CD14-positive monocyte (primary cell): ENCODE measurements around the gene CTNND1. TPM values are rescaled to one million over a fixed set of nuclear protein-coding genes. Genes with fewer than 3 reads are reported as not detected.

Experiments used
- DNase-seq, 3 donors: peaks; one replicate each; pipeline ENCODE4 v3.0.0-alpha.2; 2011 to 2022
- H2AFZ ChIP-seq: 2 replicates; pipeline ENCODE4 v1.6.0; 2012; ENCODE audit warnings: mild to moderate bottlenecking, low read depth, low read length, inconsistent platforms; ENCODE audit not compliant: insufficient read depth, poor library complexity, severe bottlenecking
- H3K27ac ChIP-seq, 2 donors: 1 replicate in 1 of 2; 2 replicates in 1 of 2; pipeline ENCODE4 v1.5.1; 2012 to 2013; ENCODE audit warnings: low read length in 2 of 2, control low read depth in 1 of 2, inconsistent platforms in 1 of 2, low read depth in 1 of 2, mild to moderate bottlenecking in 1 of 2
- H3K27me3 ChIP-seq, 2 donors: one replicate each; pipeline versions ENCODE4 v1.6.0 to v1.6.1; 2011 to 2013; ENCODE audit warnings: low read length in 2 of 2; ENCODE audit not compliant: control insufficient read depth in 2 of 2, insufficient read depth in 2 of 2
- H3K36me3 ChIP-seq, 2 donors: replicated peaks in 1 of 2; 1 replicate in 1 of 2; 2 replicates in 1 of 2; pipeline versions ENCODE4 v1.5.1 to v1.6.1; 2012 to 2013; ENCODE audit warnings: low read length in 2 of 2, control low read depth in 1 of 2, inconsistent platforms in 1 of 2, mild to moderate bottlenecking in 1 of 2; ENCODE audit not compliant: insufficient read depth in 2 of 2, control insufficient read depth in 1 of 2
- H3K4me1 ChIP-seq, 2 donors: 1 replicate in 1 of 2; 2 replicates in 1 of 2; pipeline versions ENCODE4 v1.5.1 to v1.6.1; 2012 to 2013; ENCODE audit warnings: low read length in 2 of 2, control low read depth in 1 of 2, inconsistent platforms in 1 of 2, mild to moderate bottlenecking in 1 of 2, moderate library complexity in 1 of 2; ENCODE audit not compliant: insufficient read depth in 2 of 2, control insufficient read depth in 1 of 2
- H3K4me2 ChIP-seq: replicated peaks from 2 replicates; pipeline ENCODE3; 2012; ENCODE audit warnings: low read length, moderate library complexity, mild to moderate bottlenecking; ENCODE audit not compliant: poor library complexity, severe bottlenecking; ENCODE audit errors: extremely low read depth
- H3K4me3 ChIP-seq, 3 experiments: fragments of 200-600 bp in 1 of 3; sonication (generic) in 1 of 3; replicated peaks in 1 of 3; 1 replicate in 2 of 3; 2 replicates in 1 of 3; pipeline ENCODE4 v1.5.1; 2011 to 2013; ENCODE audit warnings: low read length in 3 of 3, mild to moderate bottlenecking in 3 of 3, control low read depth in 2 of 3, low read depth in 2 of 3, inconsistent platforms in 1 of 3, moderate library complexity in 1 of 3
- H3K79me2 ChIP-seq: 2 replicates; pipeline ENCODE4 v1.6.0; 2012; ENCODE audit warnings: mild to moderate bottlenecking, control low read depth, inconsistent platforms, low read length, moderate library complexity; ENCODE audit not compliant: insufficient read depth
- H3K9ac ChIP-seq: 2 replicates; pipeline ENCODE4 v1.6.0; 2017; ENCODE audit warnings: low read length, mild to moderate bottlenecking; ENCODE audit not compliant: insufficient read depth, poor library complexity, severe bottlenecking
- H3K9me3 ChIP-seq, 2 donors: replicated peaks in 1 of 2; 1 replicate in 1 of 2; 2 replicates in 1 of 2; pipeline versions ENCODE4 v1.5.1 to v1.6.1; 2012 to 2013; ENCODE audit warnings: low read length in 2 of 2, control low read depth in 1 of 2; ENCODE audit not compliant: control insufficient read depth in 1 of 2, insufficient read depth in 1 of 2
- H4K20me1 ChIP-seq: 2 replicates; pipeline ENCODE4 v1.6.0; 2012; ENCODE audit warnings: mild to moderate bottlenecking, low read length, control low read depth, moderate library complexity; ENCODE audit not compliant: insufficient read depth
- H3K27ac Mint-ChIP-seq, 7 donors: one replicate each; pipeline ENCODE4 v1.8.0; 2020; ENCODE audit warnings: mild to moderate bottlenecking in 7 of 7, mixed read lengths in 7 of 7, moderate library complexity in 6 of 7, inconsistent platforms in 2 of 7
- H3K27me3 Mint-ChIP-seq, 3 donors: one replicate each; pipeline ENCODE4 v1.8.0; 2021 to 2022; ENCODE audit warnings: low read depth in 3 of 3, mild to moderate bottlenecking in 3 of 3, mixed read lengths in 3 of 3, moderate library complexity in 3 of 3, inconsistent platforms in 1 of 3
- H3K36me3 Mint-ChIP-seq, 2 donors: one replicate each; pipeline ENCODE4 v1.8.0; 2020; ENCODE audit warnings: mixed read lengths in 2 of 2, inconsistent platforms in 1 of 2, mild to moderate bottlenecking in 1 of 2
- H3K4me1 Mint-ChIP-seq: one replicate; pipeline ENCODE4 v1.8.0; 2020; ENCODE audit warnings: mild to moderate bottlenecking, mixed read lengths
- H3K4me3 Mint-ChIP-seq, 2 donors: one replicate each; pipeline ENCODE4 v1.8.0; 2020; ENCODE audit warnings: mild to moderate bottlenecking in 2 of 2, mixed read lengths in 2 of 2, moderate library complexity in 1 of 2
- H3K9me3 Mint-ChIP-seq, 7 donors: one replicate each; pipeline ENCODE4 v1.8.0; 2020 to 2022; ENCODE audit warnings: mixed read lengths in 7 of 7, mild to moderate bottlenecking in 6 of 7, moderate library complexity in 6 of 7, inconsistent platforms in 2 of 7
- CTCF ChIP-seq: fragments of 200-600 bp; IDR thresholded peaks from one replicate; pipeline ENCODE4 v1.8.0; 2022; ENCODE audit warnings: antibody characterized with exemption, mild to moderate bottlenecking
- WGBS: methylation state at CpG from one replicate; pipeline ENCODE4 v1.1.5; 2013; ENCODE audit warnings: missing lambda C conversion rate; ENCODE audit not compliant: insufficient coverage; 5-methylcytosine and 5-hydroxymethylcytosine counted together
- intact Hi-C, 2 donors: fragments of 100-400 bp; cut with micrococcal nuclease; formaldehyde crosslinking; loops; one replicate each; pipeline versions ENCODE4 v1.15.0 to v1.15.1; 2023
- polyA plus RNA-seq, 3 donors: library from polyadenylated mRNA; depleted of rRNA in 1 of 3; unstranded in 2 of 3; stranded (reverse) in 1 of 3; fragments of 300-500 nt in 2 of 3; fragments of >200 nt in 1 of 3; fragmentation: Illumina TruSeq in 2 of 3; gene quantifications; 1 replicate in 2 of 3; 2 replicates in 1 of 3; pipeline ENCODE4 v1.2.3, GENCODE V29; 2012 to 2021

The CTNND1 gene
- polyA plus RNA-seq, 3 donors: 10.8 to 36.0 (median 13.7) TPM

- Mint-ChIP-seq H3K4me3 (peak overlapping the region in 1 of 2 donors; percentile 89), H3K9me3 (no peaks in the 10 kb centered on the region), H3K27me3 (peaks cover 0 to 5% (median 3%) of the 10 kb centered on the region in 3 donors), H3K27ac (peak overlapping the region; percentile 97 to 99 (median 98)), H3K4me1 (peaks cover 55% of the 10 kb centered on the region), H3K36me3 (peaks cover 42 to 48% of the 10 kb centered on the region in 2 donors)
- Histone ChIP-seq H3K79me2 (peaks cover 41% of the 10 kb centered on the region), H3K9ac (peak overlapping the region; percentile 72), H2AFZ (no peak overlapping the region), H3K27me3 (no peaks in the 10 kb centered on the region), H3K4me2 (peak overlapping the region; percentile 81), H3K4me1 (peaks cover 47 to 63% of the 10 kb centered on the region in 2 donors), H4K20me1 (peaks cover 9% of the 10 kb centered on the region), H3K27ac (peak overlapping the region in 1 of 2 donors; percentile 94), H3K4me3 (peak overlapping the region in 1 of 3 experiments; percentile 66), H3K36me3 (peaks cover 17 to 21% of the 10 kb centered on the region in 2 donors), H3K9me3 (no peaks in the 10 kb centered on the region)
- peak in 1 of 3 donors; percentile 63 for DNase-seq
- intact Hi-C loops: loop anchor here in 1 of 2 donors (2.0 to 10.0 kb wide), 3 partner anchors 53 to 781 kb away; partner anchors contain the start of genes LPXN, SELENOH and ZFP91
- TF ChIP-seq CTCF: no peak
- no CpG with 5 or more reads among the region's 8 CpGs for WGBS
These were observed 31.9 kb downstream of the CTNND1 start for GRCh38 chr11:57793351-57794115.

- peak; percentile 29 to 65 (median 46) for DNase-seq
- Histone ChIP-seq H2AFZ (peak overlapping the region; percentile 46), H3K9ac (no peak overlapping the region), H3K36me3 (peaks cover 39 to 48% of the 10 kb centered on the region in 2 donors), H4K20me1 (peaks cover 11% of the 10 kb centered on the region), H3K4me1 (peaks cover 39 to 41% of the 10 kb centered on the region in 2 donors), H3K27ac (peak overlapping the region; percentile 17 to 70), H3K4me2 (peak overlapping the region; percentile 1), H3K9me3 (no peaks in the 10 kb centered on the region), H3K27me3 (no peaks in the 10 kb centered on the region), H3K4me3 (peak overlapping the region in 1 of 3 experiments; percentile 0), H3K79me2 (peaks cover 12% of the 10 kb centered on the region)
- Mint-ChIP-seq H3K4me3 (peak overlapping the region in 1 of 2 donors; percentile 30), H3K27ac (peak overlapping the region; percentile 83 to 94 (median 89)), H3K4me1 (peaks cover 36% of the 10 kb centered on the region), H3K27me3 (peaks cover 0 to 1% (median 0%) of the 10 kb centered on the region in 3 donors), H3K36me3 (peaks cover 51 to 66% of the 10 kb centered on the region in 2 donors), H3K9me3 (no peaks in the 10 kb centered on the region)
- no CpG with 5 or more reads among the region's 1 CpG for WGBS
- no peak for TF ChIP-seq CTCF
- intact Hi-C loops: loop anchor here (5.0 to 10.0 kb wide), 3 partner anchors 37 to 776 kb away; partner anchors contain the start of genes CTNND1 (in 1 of the 2), LPXN (in 1 of the 2), MED19 (in 1 of the 2) and TMX2 (in 1 of the 2)
These were observed 37.4 kb downstream of the CTNND1 start for GRCh38 chr11:57798905-57799559.
